Fibroblast of the aortic adventitia (primary cell): ENCODE data around the gene PCNX2. TPM values are rescaled to one million over a fixed set of nuclear protein-coding genes. Genes with fewer than 3 reads are reported as not detected.
A peak's percentile ranks its signal among the peaks of the same experiment; 100 is the strongest.

ENCODE experiments used
- DNase-seq: peaks from one replicate; pipeline ENCODE4 v3.0.0-alpha.2; 2010; ENCODE audit warnings: low read depth
- H3K4me3 ChIP-seq: 2 replicates; pipeline ENCODE4 v1.5.1; 2011; ENCODE audit warnings: low read depth, mild to moderate bottlenecking, control low read depth, low read length, moderate library complexity
- total RNA-seq: library from RNA; depleted of rRNA; stranded (reverse); fragments of >200 nt; gene quantifications from 2 replicates; pipeline ENCODE4 v1.2.3, GENCODE V29; 2012; ENCODE audit warnings: low replicate concordance
- TF ChIP-seq, protein P1 (sequence below): IDR thresholded peaks from 2 replicates; pipeline ENCODE4 v1.5.1; 2011; ENCODE audit warnings: mild to moderate bottlenecking, low read length, control low read depth, inconsistent platforms; ENCODE audit not compliant: insufficient read depth

PCNX2 gene
- total RNA-seq, 1 donor: 70.7 TPM

DNA sequence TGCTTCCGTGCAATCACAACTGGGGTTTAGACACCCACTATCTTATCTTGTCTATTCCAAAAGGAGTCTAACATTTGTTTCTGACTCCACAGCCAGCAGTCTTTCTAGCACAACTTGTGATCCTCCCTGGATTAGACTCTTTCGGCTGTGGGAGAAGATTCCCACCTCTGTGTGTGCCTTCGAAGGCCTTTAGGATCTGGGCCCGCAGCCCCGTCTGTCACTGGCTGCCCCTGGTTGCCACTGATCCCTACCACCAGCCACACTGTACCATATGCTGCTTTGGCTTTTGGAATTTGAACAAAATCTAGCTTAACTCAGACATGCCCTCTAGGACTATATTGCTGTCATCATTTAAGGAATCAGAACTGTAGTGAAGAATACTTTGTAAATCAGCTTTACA is 327.1 kb downstream of the PCNX2 start:
- DNase-seq: no peak
- TF ChIP-seq, protein P1, sequence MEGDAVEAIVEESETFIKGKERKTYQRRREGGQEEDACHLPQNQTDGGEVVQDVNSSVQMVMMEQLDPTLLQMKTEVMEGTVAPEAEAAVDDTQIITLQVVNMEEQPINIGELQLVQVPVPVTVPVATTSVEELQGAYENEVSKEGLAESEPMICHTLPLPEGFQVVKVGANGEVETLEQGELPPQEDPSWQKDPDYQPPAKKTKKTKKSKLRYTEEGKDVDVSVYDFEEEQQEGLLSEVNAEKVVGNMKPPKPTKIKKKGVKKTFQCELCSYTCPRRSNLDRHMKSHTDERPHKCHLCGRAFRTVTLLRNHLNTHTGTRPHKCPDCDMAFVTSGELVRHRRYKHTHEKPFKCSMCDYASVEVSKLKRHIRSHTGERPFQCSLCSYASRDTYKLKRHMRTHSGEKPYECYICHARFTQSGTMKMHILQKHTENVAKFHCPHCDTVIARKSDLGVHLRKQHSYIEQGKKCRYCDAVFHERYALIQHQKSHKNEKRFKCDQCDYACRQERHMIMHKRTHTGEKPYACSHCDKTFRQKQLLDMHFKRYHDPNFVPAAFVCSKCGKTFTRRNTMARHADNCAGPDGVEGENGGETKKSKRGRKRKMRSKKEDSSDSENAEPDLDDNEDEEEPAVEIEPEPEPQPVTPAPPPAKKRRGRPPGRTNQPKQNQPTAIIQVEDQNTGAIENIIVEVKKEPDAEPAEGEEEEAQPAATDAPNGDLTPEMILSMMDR: no peak
- H3K4me3 ChIP-seq: no peak overlapping the region

DNA sequence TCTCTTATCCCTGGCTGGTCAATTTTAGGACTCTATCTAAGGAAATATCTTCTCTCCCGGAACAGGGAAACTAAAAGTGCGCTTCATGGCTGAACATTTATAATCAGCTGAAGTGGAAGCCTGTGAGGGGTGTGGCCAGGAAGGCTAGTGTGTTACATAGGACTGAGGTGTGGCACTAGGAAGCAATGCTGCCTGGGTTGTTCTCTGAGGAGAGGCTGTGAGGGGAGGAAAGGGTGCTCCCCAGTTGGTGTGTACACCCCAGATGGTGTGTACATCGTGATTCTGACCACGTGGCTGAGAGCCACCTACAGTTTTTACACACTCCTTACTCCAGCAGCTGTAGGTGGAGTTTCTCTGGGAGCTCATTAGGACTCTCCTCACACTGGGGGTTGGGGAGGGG is 328.9 kb downstream of the PCNX2 start:
- H3K4me3 ChIP-seq: no peak overlapping the region
- TF ChIP-seq, protein P1: no peak
- DNase-seq: no peak

DNA sequence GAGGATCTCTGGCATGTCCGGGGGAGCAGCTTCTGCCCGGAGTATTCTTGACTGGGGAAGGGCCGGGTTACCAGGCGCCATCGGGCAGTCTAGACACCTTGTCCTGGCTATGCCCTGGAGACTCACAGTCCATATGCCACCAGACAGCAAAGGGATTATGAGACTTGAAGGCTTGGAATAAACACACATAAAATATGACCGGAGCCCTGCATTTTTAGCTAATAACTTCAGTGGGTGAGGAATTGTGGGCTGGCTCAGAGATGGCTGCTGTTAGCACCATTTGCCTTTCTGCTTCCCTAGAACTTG is 329.7 kb downstream of the PCNX2 start:
- TF ChIP-seq, protein P1: no peak
- H3K4me3 ChIP-seq: no peak overlapping the region
- DNase-seq: no peak

DNA sequence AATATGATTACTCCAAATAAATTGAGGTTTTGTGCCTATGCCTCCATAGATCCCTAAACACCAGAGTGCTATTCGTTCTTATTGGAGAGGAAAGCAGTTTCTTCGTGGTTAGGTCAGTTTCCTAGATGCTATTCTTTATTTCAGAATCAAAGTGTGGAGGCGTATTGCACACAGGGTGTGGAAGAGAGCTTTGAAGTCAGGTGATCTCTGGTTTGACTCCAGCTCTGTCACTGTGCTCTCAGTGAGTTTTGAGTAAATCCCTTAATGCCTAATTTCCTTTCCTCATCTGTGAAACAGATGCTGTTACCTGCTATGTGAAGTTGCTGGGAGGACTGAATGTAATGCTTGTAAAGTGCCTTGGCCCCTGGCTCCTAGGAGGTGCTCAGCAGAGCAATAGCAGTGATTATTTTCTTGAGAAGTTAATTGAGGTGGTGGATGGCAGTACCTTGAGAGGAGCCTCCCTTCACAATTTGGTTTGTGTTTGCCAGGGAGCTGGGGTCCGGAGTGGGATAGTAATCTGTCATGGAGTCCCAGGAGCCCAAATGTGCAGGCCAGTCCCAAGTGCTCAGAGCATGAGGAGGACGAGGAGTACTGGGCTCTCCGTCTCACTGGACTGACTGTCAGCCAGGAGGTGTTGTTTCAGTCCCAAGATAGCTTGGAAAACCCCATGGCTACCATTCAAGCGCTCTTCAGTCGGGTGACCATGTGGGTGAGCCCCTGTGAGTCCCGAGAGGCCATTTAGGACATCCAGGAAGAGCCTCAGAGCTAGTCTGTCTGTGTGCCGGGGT is 330.2 kb downstream of the PCNX2 start:
- TF ChIP-seq, protein P1: no peak
- DNase-seq: no peak
- no peak overlapping the region for H3K4me3 ChIP-seq

DNA sequence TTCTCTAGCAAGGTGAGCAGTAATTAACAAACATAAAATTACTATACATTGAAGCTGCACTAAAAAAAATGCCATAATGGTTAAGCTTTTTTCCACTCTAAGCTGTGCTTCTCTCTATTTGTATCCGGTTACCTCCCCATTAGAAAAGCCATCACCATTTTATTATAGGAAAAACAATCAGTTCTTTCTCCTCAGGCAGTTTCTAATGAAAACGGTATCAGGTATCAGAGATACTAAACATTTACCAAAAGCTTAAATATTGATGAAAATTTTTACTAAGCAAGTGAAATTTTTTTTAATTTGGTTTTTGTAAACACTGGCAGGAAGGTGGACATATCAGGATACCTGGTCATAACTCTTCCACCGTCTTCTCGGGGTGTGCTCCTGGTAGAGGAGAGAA is 330.9 kb downstream of the PCNX2 start:
- TF ChIP-seq, protein P1: no peak
- no peak overlapping the region for H3K4me3 ChIP-seq
- DNase-seq: no peak

DNA sequence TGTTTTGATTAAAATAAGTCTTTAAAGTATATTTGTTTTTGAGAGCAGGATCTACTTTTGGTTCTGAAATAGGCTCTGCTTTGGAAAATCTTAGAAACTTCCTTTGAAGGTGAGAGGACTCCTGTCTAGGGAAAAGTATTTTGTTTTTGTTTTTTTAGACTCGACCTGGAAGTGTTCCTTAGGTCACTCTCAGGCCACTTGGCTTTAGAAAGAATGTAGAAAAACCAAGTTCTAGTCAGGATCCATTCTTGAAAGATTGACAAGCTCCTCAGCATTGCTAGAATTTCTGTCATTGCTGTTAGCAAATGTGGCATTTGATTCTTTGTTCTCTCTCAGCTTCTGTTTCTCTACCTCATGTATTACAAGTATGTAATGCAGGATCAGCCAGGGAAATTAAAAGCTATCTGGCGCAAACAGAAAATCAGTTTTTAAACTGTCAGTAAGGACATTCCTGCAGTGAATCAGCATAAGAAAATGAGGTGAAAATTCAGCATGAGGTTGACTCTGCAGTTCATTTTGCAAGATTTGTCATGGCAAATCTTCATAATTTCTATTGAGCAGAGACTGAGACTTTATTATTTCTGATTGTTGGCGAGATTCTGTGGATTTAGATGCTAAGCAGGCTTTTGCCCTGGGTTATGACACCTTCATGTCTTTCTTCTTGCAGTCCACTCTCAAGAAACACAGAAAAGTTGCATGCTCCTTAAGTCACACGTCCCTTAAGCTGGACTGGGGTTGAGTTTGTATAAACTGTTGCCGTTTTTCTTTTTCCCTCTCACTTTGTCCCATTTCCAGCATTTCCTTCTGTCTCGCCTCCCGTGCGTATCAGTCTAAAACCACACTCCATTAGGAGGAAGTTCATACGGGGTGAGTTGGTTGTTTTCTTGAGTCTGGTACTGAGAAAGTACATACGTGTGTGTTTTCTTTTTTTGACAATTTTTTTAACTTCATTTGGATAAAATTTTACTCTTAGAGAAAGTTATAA is 332.5 kb downstream of the PCNX2 start:
- TF ChIP-seq, protein P1: no peak
- peak; percentile 55 for DNase-seq
- no peak overlapping the region for H3K4me3 ChIP-seq
